Gastrocnemius medialis (tissue), 4 donors: ENCODE results near the gene ITGA11. TPM values are rescaled to one million over a fixed set of nuclear protein-coding genes. Genes with fewer than 3 reads are reported as not detected.
A peak's percentile ranks its signal among the peaks of the same experiment; 100 is the strongest.

Experiments
- ATAC-seq, 2 donors: fragments of 150-250 bp; one replicate each; pipeline ENCODE4 v1.9.1; 2016
- DNase-seq, 2 donors: peaks; one replicate each; pipeline ENCODE4 v3.0.0-alpha.2; 2019
- H3K27ac ChIP-seq, 4 donors: fragments of 200-600 bp; sonication (generic); 1 replicate in 1 of 4; 2 replicates in 3 of 4; pipeline ENCODE4 v1.5.1; 2016 to 2018; ENCODE audit warnings: mild to moderate bottlenecking in 2 of 4, moderate library complexity in 1 of 4
- H3K27me3 ChIP-seq, 3 donors: fragments of 200-600 bp; sonication (generic) in 2 of 3; 1 replicate in 1 of 3; 2 replicates in 2 of 3; pipeline versions ENCODE4 v1.5.1 to v1.6.0; 2016 to 2019; ENCODE audit warnings: mild to moderate bottlenecking in 1 of 3, moderate library complexity in 1 of 3
- H3K36me3 ChIP-seq, 2 donors: fragments of 200-600 bp; sonication (generic) in 1 of 2; one replicate each; pipeline ENCODE4 v1.5.1; 2017 to 2018
- H3K4me1 ChIP-seq, 2 donors: fragments of 200-600 bp; sonication (generic) in 1 of 2; one replicate each; pipeline ENCODE4 v1.5.1; 2016 to 2017; ENCODE audit warnings: mild to moderate bottlenecking in 2 of 2
- H3K4me3 ChIP-seq, 4 donors: fragments of 200-600 bp; sonication (generic) in 3 of 4; 1 replicate in 1 of 4; 2 replicates in 3 of 4; pipeline ENCODE4 v1.5.1; 2016 to 2019; ENCODE audit warnings: mild to moderate bottlenecking in 2 of 4
- H3K9me3 ChIP-seq, 3 donors: fragments of 200-600 bp; sonication (generic) in 2 of 3; 1 replicate in 1 of 3; 2 replicates in 2 of 3; pipeline ENCODE4 v1.5.1; 2016 to 2019
- POLR2A ChIP-seq, 2 donors: fragments of 450-650 bp; IDR thresholded peaks; one replicate each; pipeline ENCODE4 v1.6.1; 2017; ENCODE audit warnings: antibody characterized with exemption in 2 of 2, mild to moderate bottlenecking in 2 of 2, moderate library complexity in 2 of 2
- in situ Hi-C, 4 donors: fragments of 200-750 bp; cut with MboI; loops; one replicate each; pipeline versions ENCODE4 v1.15.0 to v1.8.0; 2017; ENCODE audit warnings: low sequenced_read_pairs in 4 of 4
- intact Hi-C: fragments of 100-400 bp; cut with DNase I; formaldehyde crosslinking; loops from one replicate; pipeline ENCODE4 v1.15.1; 2023; ENCODE audit warnings: low total_unique reads
- total RNA-seq, 4 donors: library from RNA; depleted of rRNA; stranded (reverse); fragments of >200 nt; gene quantifications; one replicate each; pipeline versions ENCODE4 v1.1.0 to v1.2.3, GENCODE V29; 2016
- TF ChIP-seq, protein P1 (sequence below), 5 experiments: fragments of 450-650 bp in 3 of 5; fragments of 200-600 bp in 2 of 5; sonication (generic) in 2 of 5; IDR thresholded peaks in 4 of 5; conservative IDR thresholded peaks in 1 of 5; 1 replicate in 4 of 5; 2 replicates in 1 of 5; pipeline ENCODE4 v1.5.1; 2016 to 2019; ENCODE audit warnings: antibody characterized with exemption in 5 of 5, mild to moderate bottlenecking in 3 of 5, moderate library complexity in 3 of 5

The ITGA11 gene
- total RNA-seq, 4 donors from 2014 or later = 1.5 to 12.0 (median 2.5) TPM

DNA sequence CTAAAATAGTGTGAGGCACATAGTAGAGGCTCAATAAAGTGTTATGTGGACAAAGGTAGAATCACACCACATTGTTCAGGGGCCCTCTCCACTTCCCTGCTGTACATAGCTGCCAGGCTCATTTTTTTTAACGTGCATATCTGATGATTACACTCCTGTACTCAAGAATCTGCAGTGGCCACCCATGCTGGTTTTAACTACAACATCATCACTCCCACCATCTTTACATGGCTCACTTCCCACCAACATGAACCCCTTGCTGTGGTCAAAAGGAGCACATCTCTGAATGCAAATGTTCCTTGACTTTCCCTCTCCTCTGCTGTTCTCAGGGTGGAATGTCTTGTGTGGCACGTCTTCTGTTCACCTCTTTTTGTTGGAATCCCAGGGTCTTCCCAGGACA, 77.7 kb downstream of the ITGA11 start:
- no peaks in the 10 kb centered on the region for H3K9me3 ChIP-seq
- intact Hi-C loops = no loop called here
- H3K27me3 ChIP-seq = no peaks in the 10 kb centered on the region
- ATAC-seq (no peak), DNase-seq (no peak)
- TF ChIP-seq POLR2A (IDR thresholded peaks at IDR 0.05) = no peak
- TF ChIP-seq, protein P1, sequence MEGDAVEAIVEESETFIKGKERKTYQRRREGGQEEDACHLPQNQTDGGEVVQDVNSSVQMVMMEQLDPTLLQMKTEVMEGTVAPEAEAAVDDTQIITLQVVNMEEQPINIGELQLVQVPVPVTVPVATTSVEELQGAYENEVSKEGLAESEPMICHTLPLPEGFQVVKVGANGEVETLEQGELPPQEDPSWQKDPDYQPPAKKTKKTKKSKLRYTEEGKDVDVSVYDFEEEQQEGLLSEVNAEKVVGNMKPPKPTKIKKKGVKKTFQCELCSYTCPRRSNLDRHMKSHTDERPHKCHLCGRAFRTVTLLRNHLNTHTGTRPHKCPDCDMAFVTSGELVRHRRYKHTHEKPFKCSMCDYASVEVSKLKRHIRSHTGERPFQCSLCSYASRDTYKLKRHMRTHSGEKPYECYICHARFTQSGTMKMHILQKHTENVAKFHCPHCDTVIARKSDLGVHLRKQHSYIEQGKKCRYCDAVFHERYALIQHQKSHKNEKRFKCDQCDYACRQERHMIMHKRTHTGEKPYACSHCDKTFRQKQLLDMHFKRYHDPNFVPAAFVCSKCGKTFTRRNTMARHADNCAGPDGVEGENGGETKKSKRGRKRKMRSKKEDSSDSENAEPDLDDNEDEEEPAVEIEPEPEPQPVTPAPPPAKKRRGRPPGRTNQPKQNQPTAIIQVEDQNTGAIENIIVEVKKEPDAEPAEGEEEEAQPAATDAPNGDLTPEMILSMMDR (IDR thresholded peaks at IDR 0.05 in 4 of 5, conservative IDR thresholded peaks at IDR 0.05 in 1 of 5) = no peak
- H3K27ac ChIP-seq = no peak overlapping the region
- in situ Hi-C loops = no loop called here
- H3K4me1 ChIP-seq = peaks cover 10 to 11% of the 10 kb centered on the region in 2 donors
- no peak overlapping the region for H3K4me3 ChIP-seq
- H3K36me3 ChIP-seq = no peaks in the 10 kb centered on the region

DNA sequence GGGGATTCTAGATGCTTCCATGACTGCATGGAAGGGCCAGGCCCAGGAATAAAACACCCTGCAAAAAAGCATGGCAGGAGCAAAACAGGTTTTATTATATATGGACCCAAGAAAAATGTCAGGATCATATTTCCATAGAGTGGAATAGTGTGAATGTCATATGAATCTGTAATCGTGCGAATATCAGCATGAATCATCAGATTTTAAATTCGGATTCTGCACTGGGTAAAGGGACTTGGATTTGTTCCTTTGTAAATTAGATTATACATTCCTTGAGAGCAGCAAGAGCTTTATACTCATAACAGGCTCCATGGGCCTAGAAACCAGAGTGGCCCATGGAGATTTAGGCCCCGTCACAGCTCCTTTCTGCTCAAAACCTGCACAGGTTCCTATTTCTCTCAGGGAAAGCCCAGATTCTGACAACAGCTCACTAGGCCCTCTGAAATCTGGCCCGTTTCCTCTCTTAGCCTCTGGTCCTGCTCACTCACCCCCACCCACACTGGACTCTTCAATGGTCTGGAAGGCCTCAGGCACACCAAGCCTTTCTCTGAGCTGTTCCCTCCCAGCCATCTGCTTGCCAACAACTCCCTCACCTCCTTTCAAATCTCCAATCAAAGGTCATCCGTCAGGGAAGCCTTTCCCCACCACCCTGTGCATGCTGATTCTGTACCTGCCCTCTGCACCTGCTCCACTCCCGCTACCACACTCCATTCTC, 78.4 kb downstream of the ITGA11 start:
- in situ Hi-C loops = no loop called here
- H3K36me3 ChIP-seq = no peaks in the 10 kb centered on the region
- no peak overlapping the region for H3K4me3 ChIP-seq
- H3K9me3 ChIP-seq = no peaks in the 10 kb centered on the region
- DNase-seq = no peak
- no peak for ATAC-seq
- H3K4me1 ChIP-seq = peaks cover 10 to 11% of the 10 kb centered on the region in 2 donors
- intact Hi-C loops = no loop called here
- TF ChIP-seq POLR2A (IDR thresholded peaks at IDR 0.05) = no peak
- TF ChIP-seq, protein P1 (IDR thresholded peaks at IDR 0.05 in 4 of 5, conservative IDR thresholded peaks at IDR 0.05 in 1 of 5) = no peak
- H3K27me3 ChIP-seq = no peaks in the 10 kb centered on the region
- H3K27ac ChIP-seq = no peak overlapping the region

DNA sequence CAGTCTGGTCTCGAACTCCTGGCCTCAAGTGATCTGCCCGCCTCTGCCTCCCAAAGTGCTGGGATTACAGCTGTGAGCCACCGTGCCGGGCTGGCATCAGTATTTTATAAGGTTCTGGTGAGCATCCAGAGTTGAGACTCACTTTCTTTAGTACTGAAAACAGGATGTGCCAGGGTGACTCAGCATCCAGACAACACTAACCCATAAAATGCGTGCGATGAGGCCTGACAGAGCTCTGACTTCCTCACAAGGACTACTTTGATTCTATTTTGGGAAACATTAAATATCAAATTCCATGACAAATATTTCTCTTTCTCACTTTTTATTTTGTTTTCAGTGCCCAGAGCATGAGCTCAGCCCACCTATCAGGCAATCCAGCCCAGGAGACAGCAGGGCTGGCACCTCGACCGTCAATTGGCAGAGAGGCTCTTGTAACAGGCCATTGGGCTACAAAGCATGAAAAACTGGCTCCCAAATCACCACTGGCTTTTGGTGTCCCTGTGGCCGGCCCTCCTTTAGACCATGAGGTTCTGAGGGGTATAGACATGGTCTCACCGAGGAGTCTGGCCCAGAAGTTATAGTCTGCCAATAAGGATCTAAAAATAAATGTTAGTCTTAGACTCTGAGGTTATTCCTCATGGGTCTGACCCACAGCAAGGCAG, 79.4 kb downstream of the ITGA11 start:
- in situ Hi-C loops = no loop called here
- H3K4me3 ChIP-seq = no peak overlapping the region
- TF ChIP-seq, protein P1 (IDR thresholded peaks at IDR 0.05 in 4 of 5, conservative IDR thresholded peaks at IDR 0.05 in 1 of 5) = no peak
- TF ChIP-seq POLR2A (IDR thresholded peaks at IDR 0.05) = no peak
- intact Hi-C loops = no loop called here
- no peaks in the 10 kb centered on the region for H3K9me3 ChIP-seq
- DNase-seq (peak in 1 of 2 donors; percentile 48), ATAC-seq (peak; percentile 84 to 87)
- H3K27ac ChIP-seq = peak overlapping the region; percentile 52 to 75 (median 66)
- H3K36me3 ChIP-seq = no peaks in the 10 kb centered on the region
- H3K27me3 ChIP-seq = no peaks in the 10 kb centered on the region
- H3K4me1 ChIP-seq = peaks cover 10 to 11% of the 10 kb centered on the region in 2 donors

DNA sequence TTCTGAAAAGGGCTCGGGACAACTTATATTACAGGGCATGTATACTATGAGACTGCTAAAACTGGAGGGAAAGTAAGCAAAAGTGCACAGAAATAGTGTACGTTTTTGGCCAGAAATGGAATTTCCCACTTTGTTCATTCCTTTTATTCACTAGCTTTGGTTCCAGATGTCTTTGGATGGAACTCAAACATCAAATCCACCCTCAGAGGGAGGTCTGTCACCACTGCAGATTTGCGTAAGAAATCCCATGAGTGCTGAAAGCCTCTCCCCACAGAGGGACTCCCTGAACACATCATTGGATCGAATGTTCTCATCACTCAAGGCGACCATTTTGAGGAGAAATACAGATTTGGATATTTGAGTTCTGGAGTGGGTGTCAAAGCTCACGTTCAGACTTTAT, 82.8 kb downstream of the ITGA11 start:
- intact Hi-C loops = no loop called here
- in situ Hi-C loops = no loop called here
- Histone ChIP-seq H3K9me3 (no peaks in the 10 kb centered on the region), H3K4me1 (peaks cover 10 to 11% of the 10 kb centered on the region in 2 donors), H3K36me3 (no peaks in the 10 kb centered on the region), H3K27me3 (no peaks in the 10 kb centered on the region), H3K4me3 (no peak overlapping the region), H3K27ac (peak overlapping the region in 2 of 4 donors; percentile 11 to 38)
- DNase-seq (no peak), ATAC-seq (peak in 1 of 2 donors; percentile 17)
- TF ChIP-seq, protein P1 (IDR thresholded peaks at IDR 0.05 in 4 of 5, conservative IDR thresholded peaks at IDR 0.05 in 1 of 5) = no peak
- TF ChIP-seq POLR2A (IDR thresholded peaks at IDR 0.05) = no peak
